Breast epithelium (tissue), 4 donors: ENCODE results near the gene MFSD6. TPM values are rescaled to one million over a fixed set of nuclear protein-coding genes. Genes with fewer than 3 reads are reported as not detected.

Source experiments
- DNase-seq, 2 donors: peaks; one replicate each; pipeline ENCODE4 v3.0.0-alpha.2; 2019; ENCODE audit warnings: low spot score in 2 of 2
- H3K27ac ChIP-seq, 2 donors: fragments of 200-600 bp; sonication (generic) in 1 of 2; one replicate each; pipeline ENCODE4 v1.5.1; 2016 to 2019; ENCODE audit warnings: mild to moderate bottlenecking in 1 of 2
- H3K27me3 ChIP-seq, 2 donors: fragments of 200-600 bp; sonication (generic) in 1 of 2; one replicate each; pipeline versions ENCODE4 v1.5.1 to v1.6.0; 2017 to 2019; ENCODE audit warnings: control low read depth in 1 of 2, mild to moderate bottlenecking in 1 of 2
- H3K36me3 ChIP-seq: fragments of 200-600 bp; one replicate; pipeline ENCODE4 v1.5.1; 2019
- H3K4me1 ChIP-seq, 2 donors: fragments of 200-600 bp; sonication (generic); one replicate each; pipeline ENCODE4 v1.5.1; 2016 to 2019; ENCODE audit warnings: control low read depth in 1 of 2
- H3K4me3 ChIP-seq, 3 donors: fragments of 200-600 bp; sonication (generic); 1 replicate in 2 of 3; 2 replicates in 1 of 3; pipeline ENCODE4 v1.5.1; 2016 to 2019; ENCODE audit warnings: mild to moderate bottlenecking in 3 of 3, moderate library complexity in 2 of 3
- H3K9me3 ChIP-seq, 2 donors: fragments of 200-600 bp; sonication (generic) in 1 of 2; one replicate each; pipeline ENCODE4 v1.5.1; 2016 to 2019; ENCODE audit warnings: control low read depth in 1 of 2
- CTCF ChIP-seq, 3 donors: fragments of 450-650 bp; IDR thresholded peaks; one replicate each; pipeline ENCODE4 v1.5.1; 2016 to 2017; ENCODE audit warnings: antibody characterized with exemption in 3 of 3, mild to moderate bottlenecking in 3 of 3, moderate library complexity in 3 of 3
- POLR2A ChIP-seq: fragments of 450-650 bp; IDR thresholded peaks from one replicate; pipeline ENCODE4 v1.6.1; 2016; ENCODE audit warnings: antibody characterized with exemption, mild to moderate bottlenecking, moderate library complexity
- POLR2AphosphoS5 ChIP-seq, 3 donors: sonication (generic); formaldehyde crosslinking; IDR thresholded peaks; one replicate each; pipeline ENCODE4 v1.6.1; 2017; ENCODE audit warnings: antibody characterized with exemption in 3 of 3
- intact Hi-C: fragments of 100-400 bp; cut with DNase I; formaldehyde crosslinking; loops from one replicate; pipeline ENCODE4 v1.15.1; 2023; ENCODE audit warnings: low total_unique reads
- total RNA-seq, 3 donors: library from RNA; depleted of rRNA; stranded (reverse); fragments of >200 nt; gene quantifications; one replicate each; pipeline ENCODE4 v1.1.0, GENCODE V29; 2016

MFSD6 gene
- total RNA-seq, 3 donors from 2014 or later = 52.0 to 180 (median 92.4) TPM

GRCh38 chr2:190511104-190511503, 102.9 kb downstream of the MFSD6 start:
- TF ChIP-seq CTCF (IDR thresholded peaks at IDR 0.05) (peak in 2 of 3 donors; percentile 43 to 55), POLR2AphosphoS5 (IDR thresholded peaks at IDR 0.05) (no peak)
- DNase-seq = no peak
- intact Hi-C loops = loop anchor here (5.0 kb wide), 1 partner anchor 251 kb away; no protein-coding TSS in a partner anchor
- Histone ChIP-seq H3K27ac (no peak overlapping the region), H3K27me3 (no peaks in the 10 kb centered on the region), H3K4me1 (peaks cover 0 to 11% of the 10 kb centered on the region in 2 donors), H3K36me3 (no peaks in the 10 kb centered on the region), H3K4me3 (no peak overlapping the region), H3K9me3 (no peaks in the 10 kb centered on the region)

DNA sequence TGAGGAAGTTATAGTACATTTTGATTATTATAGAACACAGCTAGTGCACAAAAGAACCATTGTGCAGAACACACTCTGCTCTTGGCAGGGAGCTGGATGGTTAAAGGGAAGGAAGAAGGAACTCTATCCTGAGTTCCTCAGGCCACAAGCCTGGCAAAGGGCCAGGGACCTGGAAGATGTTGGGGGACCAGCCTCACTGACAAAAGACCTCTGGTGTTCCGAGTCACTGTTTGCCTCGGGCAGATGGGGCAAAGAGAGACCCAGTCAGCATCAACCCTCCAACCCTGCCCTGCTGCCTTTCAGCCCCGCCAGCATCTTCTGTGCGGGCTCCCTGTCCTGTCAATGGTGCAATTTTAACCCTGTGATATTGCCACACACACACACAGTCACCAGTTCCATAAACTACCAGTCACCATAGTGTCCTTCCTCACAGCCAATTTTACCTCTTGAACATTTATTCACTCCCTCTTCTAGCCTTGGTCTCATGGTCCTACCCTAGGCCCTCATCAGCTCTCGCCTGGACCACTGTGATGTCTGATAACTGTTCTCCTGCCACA, 104.5 kb downstream of the MFSD6 start:
- Histone ChIP-seq H3K4me3 (no peak overlapping the region), H3K27me3 (no peaks in the 10 kb centered on the region), H3K36me3 (no peaks in the 10 kb centered on the region), H3K27ac (no peak overlapping the region), H3K4me1 (peaks cover 0 to 5% of the 10 kb centered on the region in 2 donors), H3K9me3 (no peaks in the 10 kb centered on the region)
- no peak for DNase-seq
- TF ChIP-seq CTCF (IDR thresholded peaks at IDR 0.05) = no peak
- no peak for TF ChIP-seq POLR2A
- no peak for TF ChIP-seq POLR2AphosphoS5 (IDR thresholded peaks at IDR 0.05)
- intact Hi-C loops = loop anchor here (5.0 kb wide), 1 partner anchor 250 kb away; no protein-coding TSS in a partner anchor

DNA sequence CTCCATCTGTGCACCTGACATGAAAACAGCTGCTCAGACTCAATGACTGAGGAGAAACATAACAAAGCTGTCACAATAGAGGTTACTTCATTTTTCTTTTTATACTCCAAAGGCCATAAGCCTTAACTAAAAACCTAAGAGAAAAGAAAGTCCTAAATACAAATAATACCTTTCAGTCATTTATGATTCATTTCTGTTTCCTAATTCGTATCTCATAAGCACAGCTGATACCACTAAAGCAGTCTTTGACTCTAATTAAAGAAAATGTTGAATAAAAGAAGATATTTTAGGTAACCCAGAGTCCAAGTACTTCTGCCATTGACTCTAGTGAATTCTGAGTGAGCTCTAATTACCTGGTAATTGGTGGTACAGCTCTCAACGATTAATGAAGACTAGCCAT, 105.7 kb downstream of the MFSD6 start:
- intact Hi-C loops = loop anchor here (5.0 kb wide), 1 partner anchor 248 kb away; no protein-coding TSS in a partner anchor
- Histone ChIP-seq H3K9me3 (no peaks in the 10 kb centered on the region), H3K36me3 (no peaks in the 10 kb centered on the region), H3K4me3 (no peak overlapping the region), H3K4me1 (peaks cover 0 to 5% of the 10 kb centered on the region in 2 donors), H3K27ac (no peak overlapping the region), H3K27me3 (no peaks in the 10 kb centered on the region)
- TF ChIP-seq POLR2A = no peak
- no peak for TF ChIP-seq CTCF (IDR thresholded peaks at IDR 0.05)
- TF ChIP-seq POLR2AphosphoS5 (IDR thresholded peaks at IDR 0.05) = no peak
- DNase-seq = no peak

DNA sequence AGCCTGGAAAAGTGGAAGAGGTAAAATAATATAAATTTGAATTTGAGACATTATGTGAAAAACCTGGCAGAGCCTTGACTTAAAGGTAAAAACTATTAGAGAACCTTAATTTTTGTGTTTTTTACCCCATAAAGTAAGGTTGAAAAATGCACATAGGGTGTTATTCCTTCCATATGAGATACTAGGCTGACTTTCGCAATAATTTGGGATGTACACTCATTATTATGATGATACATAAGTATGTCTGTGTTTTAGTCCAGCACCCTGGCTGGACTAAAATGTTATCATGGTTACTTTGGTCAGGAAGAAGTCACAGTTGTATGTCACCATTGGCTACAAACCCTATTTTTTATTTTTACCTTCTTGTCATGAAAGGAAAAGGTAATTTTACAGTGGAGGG, 106.5 kb downstream of the MFSD6 start:
- no peak for TF ChIP-seq POLR2A
- TF ChIP-seq CTCF (IDR thresholded peaks at IDR 0.05) = no peak
- no peak for TF ChIP-seq POLR2AphosphoS5 (IDR thresholded peaks at IDR 0.05)
- H3K9me3 ChIP-seq = no peaks in the 10 kb centered on the region
- intact Hi-C loops = loop anchor here (5.0 kb wide), 1 partner anchor 248 kb away; no protein-coding TSS in a partner anchor

GRCh38 chr2:190515687-190516086, 107.5 kb downstream of the MFSD6 start:
- Histone ChIP-seq H3K27ac (no peak overlapping the region), H3K36me3 (no peaks in the 10 kb centered on the region), H3K4me3 (no peak overlapping the region), H3K4me1 (peaks cover 0 to 5% of the 10 kb centered on the region in 2 donors), H3K27me3 (no peaks in the 10 kb centered on the region), H3K9me3 (no peaks in the 10 kb centered on the region)
- TF ChIP-seq CTCF (IDR thresholded peaks at IDR 0.05) (no peak), POLR2A (no peak), POLR2AphosphoS5 (IDR thresholded peaks at IDR 0.05) (no peak)
- DNase-seq = no peak
- intact Hi-C loops = no loop called here

More for the DNA sequence above, 106.5 kb downstream of the MFSD6 start:
- H3K36me3 ChIP-seq = no peaks in the 10 kb centered on the region
- no peaks in the 10 kb centered on the region for H3K27me3 ChIP-seq
- no peak overlapping the region for H3K27ac ChIP-seq
- H3K4me3 ChIP-seq = no peak overlapping the region
- no peak for DNase-seq
- H3K4me1 ChIP-seq = peaks cover 0 to 5% of the 10 kb centered on the region in 2 donors
